GM10266 (cell line): Measurements from ENCODE around the gene TRIML2.

Experiments used
- DNase-seq: peaks from one replicate; pipeline ENCODE4 v3.0.0; 2012; ENCODE audit errors: extremely low spot score
- CTCF ChIP-seq: IDR thresholded peaks from 2 replicates; pipeline ENCODE4 v1.5.1; 2012; ENCODE audit warnings: mild to moderate bottlenecking, low read depth; ENCODE audit not compliant: control insufficient read depth, insufficient read depth; ENCODE audit errors: missing control alignments

Gene TRIML2

DNA sequence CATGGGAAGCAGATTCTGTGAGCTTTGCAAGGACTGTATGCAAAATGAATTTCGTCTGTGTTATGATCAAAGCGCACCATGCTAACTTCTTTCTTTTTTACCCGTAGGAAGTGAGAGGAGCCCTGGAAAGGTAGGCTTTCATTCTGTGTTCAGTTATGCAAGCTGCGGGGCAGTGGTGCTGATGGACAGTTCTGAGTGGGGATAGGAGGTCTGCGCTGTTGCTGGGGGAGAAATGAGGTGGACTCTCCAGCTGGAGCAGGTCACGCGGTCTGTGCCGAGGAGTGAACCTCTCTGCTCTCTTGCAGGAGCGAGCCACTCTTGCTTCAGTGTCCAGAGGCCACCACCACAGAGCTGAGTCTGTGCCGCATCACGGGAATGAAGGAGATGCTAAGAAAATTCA is 34.3 kb upstream of the TRIML2 start:
- DNase-seq = no peak
- no peak for TF ChIP-seq CTCF

- no peak for TF ChIP-seq CTCF
- DNase-seq = no peak
Observed at GRCh38 chr4:188139671-188140070, 30.3 kb upstream of the TRIML2 start.

- no peak for TF ChIP-seq CTCF
Observed at GRCh38 chr4:188139141-188139540, 29.7 kb upstream of the TRIML2 start, which contains the start of gene TRIML1. TSS of gene TRIML1 (plus strand) at chr4:188139441. CDS start at chr4:188139559, 118 bp downstream.

DNA sequence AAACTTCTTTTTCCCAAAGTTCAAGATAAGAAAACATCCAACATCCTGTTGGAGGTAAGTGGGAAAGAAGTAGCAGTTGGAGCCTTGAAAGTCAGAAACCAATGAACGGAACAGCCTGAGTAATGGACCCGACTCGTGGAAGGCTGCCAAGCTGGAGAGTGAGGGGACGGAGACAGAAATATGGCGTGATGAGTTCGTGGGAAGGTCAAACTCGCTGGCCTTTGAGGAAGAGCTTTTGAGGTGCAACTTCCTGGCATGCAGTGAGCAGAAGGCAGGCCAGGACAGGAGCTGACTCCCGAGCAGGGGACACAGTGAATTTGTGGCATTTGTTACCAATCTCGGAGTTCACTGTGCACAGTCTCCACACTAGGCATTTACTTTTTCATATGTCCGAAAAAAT is 28.8 kb upstream of the TRIML2 start:
- no peak for DNase-seq
- TF ChIP-seq CTCF = no peak

More at GRCh38 chr4:188139141-188139540, 29.7 kb upstream of the TRIML2 start, which contains the start of gene TRIML1:
- no peak for DNase-seq

GRCh38 chr4:188132232-188132631 is 22.8 kb upstream of the TRIML2 start:
- TF ChIP-seq CTCF = no peak
- DNase-seq = no peak

DNA sequence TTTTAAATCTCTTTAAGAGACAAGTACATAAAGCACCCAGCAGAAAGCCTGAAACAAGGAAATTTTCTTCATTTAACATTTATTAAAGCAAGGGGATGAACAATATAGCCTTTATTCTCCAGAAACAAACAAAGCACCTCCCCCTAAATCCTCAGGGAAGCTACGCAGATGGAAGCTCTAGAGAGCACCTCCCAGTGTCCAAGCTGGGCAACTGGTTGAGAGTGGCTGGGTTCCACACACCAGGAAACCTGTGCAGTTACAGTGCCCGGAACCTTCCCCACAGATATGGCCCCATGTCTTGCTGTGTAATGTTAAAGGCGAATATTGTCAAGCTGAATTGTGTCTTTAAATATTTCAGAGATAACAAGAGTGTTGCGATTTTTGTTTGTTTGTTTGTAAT is 21.0 kb upstream of the TRIML2 start:
- no peak for DNase-seq
- no peak for TF ChIP-seq CTCF

GRCh38 chr4:188127214-188127874 is 17.9 kb upstream of the TRIML2 start:
- DNase-seq = no peak
- TF ChIP-seq CTCF = no peak
